Endometrial microvascular endothelial cells (primary cell): Measurements from ENCODE around the gene AHNAK2. TPM values are rescaled to one million over a fixed set of nuclear protein-coding genes. Genes with fewer than 3 reads are reported as not detected.

ENCODE experiments used
- in situ Hi-C: cut with HindIII; loops from 2 replicates; pipeline ENCODE4 v1.10.0; 2017; ENCODE audit warnings: low sequenced_read_pairs, low pct_unique_long_range_greater_than_20kb; ENCODE audit errors: inconsistent ontology term
- total RNA-seq: library from RNA; depleted of rRNA; stranded (reverse); fragments of >200 nt; gene quantifications from one replicate; pipeline ENCODE4 v1.2.3, GENCODE V29; 2015; ENCODE audit errors: inconsistent ontology term

AHNAK2 gene
- total RNA-seq, 1 donor from 2014 or later = 41.5 TPM

GRCh38 chr14:104976198-104977007, 1.8 kb downstream of the AHNAK2 start:
- in situ Hi-C loops = no loop called here

DNA sequence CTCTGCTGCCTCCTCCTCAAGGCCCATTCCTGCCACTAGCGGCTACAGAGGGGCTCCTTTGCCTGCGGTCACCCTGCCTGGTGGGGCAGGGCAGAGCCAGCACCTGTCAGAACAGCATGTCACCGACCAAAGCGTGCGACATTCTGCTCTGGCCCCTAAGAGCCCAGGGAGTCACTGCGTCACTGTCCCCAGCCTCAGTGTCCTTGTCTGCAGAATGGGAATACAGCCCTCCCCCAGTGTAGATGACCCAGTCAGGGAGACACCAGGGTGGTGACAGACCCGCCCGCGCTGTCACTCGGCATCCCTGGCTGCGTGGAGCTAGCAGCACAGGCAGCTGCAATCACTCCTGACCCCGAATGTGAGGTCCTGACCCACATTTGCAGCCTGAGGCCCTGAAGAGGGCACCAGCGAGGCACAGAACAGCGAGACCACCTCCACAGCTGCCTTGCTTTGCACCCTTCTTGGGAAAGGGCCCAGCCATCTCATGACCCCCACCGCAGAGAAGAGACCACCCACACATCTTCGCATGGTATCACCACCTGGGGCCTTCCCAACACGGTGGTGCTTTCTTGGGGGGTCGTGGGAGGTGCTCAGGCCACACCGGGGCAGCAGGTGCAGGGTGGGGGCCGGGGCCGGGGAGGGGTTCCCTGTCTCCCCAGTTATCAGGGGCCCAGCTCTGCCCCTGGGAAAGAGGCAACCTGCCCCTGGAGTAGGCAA, 2.5 kb downstream of the AHNAK2 start:
- in situ Hi-C loops = no loop called here

DNA sequence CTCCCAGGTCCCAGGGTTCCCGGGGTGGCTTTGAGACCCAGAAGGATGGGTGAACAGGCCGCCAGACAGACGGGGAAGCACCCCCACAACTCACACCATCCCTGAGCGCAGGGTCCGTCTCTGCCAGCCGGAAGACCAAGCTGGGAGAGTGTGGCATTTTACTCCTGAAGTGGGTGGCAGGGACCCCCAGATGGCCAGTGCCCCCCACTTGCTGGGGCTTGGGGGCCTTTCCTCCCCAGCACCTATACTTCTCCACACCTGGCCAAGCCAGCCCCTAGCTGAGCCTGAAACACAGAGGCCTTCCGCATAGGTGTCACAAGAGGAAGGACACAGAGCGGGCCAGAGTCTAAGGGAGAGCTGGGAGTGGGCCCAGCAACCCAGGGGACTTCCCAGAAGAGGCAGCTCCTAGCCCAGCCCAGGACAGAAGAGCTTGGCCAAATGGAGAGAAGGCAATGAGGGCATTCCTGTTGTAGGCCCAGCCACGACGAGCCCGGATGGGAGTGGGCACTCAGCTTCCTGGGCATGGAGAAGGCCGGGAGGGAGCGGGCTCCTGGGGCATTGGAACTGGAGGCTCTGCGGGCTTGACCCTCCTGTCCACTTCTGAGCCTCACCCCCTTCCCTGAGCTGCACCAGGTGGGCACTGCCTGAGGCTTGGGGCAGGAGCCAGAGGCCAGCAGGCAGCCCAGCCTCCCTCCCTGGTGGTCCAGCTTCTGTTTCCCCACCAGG, 3.3 kb downstream of the AHNAK2 start:
- in situ Hi-C loops = no loop called here

DNA sequence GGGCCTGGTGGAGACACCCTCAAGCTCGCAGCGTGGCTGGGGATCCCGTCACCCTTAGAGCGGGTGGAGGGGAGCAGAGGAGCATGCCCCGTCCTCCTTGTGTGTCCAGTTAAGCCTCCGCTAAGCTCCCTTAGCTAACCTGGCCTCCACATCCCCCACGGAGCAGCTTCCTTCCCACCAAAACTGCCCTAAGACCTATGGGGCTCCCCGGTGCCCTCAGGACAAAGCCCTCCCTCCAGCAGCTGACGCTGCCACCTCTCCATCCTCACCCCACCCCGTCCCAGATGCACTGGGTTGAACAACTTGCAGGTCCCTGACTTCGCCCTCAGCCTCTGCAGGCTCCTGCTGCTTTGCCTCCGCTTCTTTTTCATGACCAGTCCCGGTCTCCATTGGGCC, 4.0 kb downstream of the AHNAK2 start:
- in situ Hi-C loops = no loop called here

DNA sequence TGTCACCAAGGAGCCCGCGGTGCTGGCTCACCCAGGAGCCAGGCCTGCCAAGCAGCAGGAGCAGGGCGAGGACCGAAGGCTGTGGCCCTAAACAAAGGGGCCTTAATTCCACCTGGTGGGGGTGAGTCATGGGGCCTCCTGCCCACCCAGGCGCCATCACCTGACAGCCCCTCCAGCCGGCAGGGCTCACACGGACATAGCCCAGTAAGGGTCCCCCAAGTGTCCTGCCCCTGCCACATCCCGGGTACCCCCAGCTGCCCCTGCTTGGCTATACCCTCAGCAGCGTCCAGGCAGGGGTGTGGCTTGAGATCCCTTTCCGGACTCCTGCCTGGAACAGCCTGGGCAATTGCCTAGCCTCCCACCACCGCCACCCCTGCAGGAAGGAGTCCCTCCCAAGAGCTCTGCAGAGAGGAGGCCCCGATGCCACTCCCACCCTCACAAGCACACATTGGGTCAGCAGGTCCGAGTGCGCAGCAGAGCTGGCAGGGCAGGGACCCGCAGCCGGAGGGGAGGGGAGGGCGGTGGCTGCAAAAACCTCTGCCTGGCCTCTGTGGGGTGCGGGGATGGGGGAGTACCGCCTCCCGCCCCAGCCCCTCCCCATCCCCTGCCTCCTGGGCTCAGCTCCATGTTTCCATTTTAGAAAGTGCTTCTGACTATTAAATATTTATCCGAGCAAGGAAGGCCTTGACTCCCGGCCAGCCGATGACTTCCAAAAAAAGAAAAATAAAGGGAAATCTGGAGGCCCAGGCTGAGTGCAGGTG, 4.6 kb downstream of the AHNAK2 start:
- in situ Hi-C loops = no loop called here

DNA sequence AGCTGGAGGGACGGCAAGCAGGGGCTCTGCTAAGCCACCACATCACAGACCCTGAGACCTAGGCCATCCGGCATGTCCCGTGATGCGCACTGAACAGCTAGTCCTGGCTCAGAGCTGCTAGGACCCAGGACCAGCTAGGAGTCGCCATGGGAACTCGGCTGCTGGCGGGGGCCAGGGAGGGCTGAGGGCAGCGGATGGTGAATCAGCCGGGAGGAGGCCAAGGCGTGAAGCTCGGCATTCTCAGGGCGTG, 5.1 kb downstream of the AHNAK2 start:
- in situ Hi-C loops = no loop called here

DNA sequence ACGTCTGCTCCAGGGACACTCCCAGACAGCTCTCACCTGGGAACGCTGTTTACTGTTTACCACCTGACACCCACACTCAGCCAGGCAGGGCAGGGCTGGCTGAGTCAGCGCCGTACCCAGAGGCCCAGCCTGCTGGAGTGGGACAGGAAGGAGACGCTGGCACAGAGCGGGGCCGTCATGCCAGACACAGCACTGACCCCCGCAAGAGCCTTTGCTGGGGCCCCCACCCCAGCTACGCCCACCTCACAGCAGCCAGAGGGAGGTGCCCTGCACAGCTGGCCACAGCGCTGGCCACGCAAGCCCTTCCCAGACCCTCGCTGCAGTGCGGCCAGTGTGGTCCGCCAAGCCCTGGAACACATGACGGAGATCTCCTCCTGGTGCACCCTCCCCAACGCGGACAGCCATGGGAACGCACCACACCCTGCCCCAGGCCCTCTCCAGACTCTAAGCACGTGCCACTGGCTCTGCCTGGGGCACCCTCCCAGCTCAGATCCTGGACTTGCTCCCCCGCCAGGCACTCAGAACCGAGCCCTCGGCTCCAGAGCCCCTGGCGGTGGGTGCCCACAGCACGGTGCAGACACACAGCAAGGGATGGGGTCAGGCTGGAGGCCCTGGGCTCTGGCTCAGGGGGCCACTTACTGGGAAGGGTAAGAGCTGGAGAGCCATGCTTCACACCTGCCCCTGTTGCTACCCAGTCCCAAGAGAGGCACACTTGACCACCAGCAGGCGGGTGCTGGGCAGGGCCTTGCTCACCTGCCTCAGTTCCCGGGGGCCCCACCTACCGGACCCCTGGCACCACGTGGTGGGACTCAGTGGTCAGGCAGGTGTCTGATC, 5.7 kb downstream of the AHNAK2 start:
- in situ Hi-C loops = no loop called here

- in situ Hi-C loops = no loop called here
These were observed 6.5 kb downstream of the AHNAK2 start for GRCh38 chr14:104971447-104972240.

DNA sequence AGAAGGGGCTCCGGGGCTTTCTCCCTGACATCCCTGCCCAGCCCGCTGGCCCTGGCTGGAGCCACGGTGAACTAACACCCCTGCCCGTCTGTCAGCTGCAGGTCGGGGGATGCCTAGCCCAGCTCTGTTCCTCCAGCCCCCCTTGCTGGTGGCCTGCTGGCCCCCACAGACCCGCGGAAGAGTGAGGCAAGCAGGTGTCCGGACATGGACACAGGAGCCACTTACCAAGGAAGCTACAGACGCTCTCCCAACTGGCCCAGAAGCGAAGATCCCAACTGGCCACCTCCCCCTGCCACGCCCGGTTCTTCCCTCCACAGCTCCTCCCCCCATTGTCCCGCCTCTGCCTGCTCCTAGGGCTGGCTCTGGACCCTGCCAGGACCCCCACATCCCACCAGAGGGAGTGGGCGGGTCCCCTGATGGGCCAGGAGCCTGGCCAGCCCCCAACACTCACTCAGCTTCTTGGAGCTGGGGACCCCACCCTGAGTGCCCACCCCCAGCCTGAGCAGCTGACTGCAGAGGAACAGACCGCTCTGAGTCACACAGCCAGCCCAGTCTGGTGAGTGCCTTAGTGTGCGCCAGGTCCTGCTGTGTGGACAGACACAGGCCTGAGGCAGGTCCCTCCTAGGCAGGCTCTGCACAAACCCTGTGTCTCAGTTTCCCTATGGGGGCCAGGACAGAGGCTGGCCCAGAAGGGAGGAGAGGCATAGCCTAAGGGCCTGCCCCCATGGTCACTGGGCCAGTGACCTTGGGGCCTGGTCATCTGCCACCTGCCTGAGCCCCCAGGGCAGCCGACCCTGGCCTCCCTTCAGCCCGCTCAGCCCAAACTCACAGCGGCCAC, 7.7 kb downstream of the AHNAK2 start:
- in situ Hi-C loops = no loop called here

- in situ Hi-C loops = no loop called here
These were observed 8.4 kb downstream of the AHNAK2 start for GRCh38 chr14:104969741-104970230.

DNA sequence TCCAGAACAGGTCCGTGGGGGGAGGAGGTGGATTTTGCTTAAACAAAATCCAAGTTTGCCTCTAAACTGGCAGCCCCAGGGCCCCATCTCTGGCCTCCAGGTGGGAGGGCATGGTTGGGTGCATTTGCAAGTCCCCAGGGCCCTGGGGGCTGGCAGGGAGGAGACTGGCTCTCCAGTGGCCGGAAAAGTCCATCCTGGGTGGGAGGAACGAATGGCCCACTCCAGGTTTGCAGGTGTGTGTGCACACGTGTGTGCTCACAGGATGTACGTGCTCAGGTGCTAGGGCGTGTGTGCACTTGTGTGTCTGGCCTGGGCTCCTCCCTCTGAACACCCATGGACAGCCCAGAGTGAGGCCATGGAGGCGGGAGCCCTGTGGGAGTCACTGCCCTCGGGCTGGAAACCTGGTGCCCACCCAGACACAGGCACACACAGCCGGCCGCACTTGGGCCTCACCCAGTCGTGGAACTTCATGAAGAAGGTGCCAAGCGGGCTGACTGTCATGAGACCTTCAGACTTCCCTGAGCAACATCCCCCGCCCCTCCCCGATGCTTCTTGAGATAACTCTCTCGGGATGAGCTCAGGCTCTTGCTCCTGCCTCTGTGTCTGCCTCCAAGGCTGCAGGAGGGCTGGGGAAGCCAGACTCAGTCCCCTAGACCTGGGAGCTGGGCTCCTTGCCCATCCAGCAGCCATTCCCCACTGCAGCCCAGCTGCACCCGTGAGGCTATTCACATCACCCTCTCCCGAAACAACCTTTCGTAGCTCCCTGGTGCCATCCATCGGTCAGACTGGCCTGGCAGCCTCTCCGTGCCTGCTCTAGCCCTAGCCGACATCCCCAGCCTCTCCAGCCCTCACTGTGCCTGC, 9.4 kb downstream of the AHNAK2 start:
- in situ Hi-C loops = no loop called here

DNA sequence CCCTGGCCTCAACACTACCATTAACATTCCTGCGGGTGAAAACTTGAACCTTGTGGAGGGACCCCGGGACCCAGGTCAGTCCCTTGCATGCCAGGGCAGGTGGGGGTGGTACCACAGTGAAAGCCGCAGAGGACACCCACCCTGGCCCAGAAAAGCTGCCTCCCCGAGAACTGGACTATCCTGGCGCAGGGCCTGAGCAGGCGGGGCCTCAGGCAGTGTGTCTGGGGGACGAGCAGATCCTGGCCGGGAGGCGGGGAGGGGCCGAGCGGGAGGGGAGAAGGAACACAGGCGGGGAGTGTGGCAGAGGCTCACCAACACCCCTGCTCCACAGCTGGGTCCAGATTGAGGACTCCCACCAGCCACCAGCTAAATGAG, 10.0 kb downstream of the AHNAK2 start:
- in situ Hi-C loops = no loop called here

GRCh38 chr14:104967386-104968152, 10.6 kb downstream of the AHNAK2 start:
- in situ Hi-C loops = no loop called here

- in situ Hi-C loops = no loop called here
These were observed 11.2 kb downstream of the AHNAK2 start for GRCh38 chr14:104966981-104967385.

DNA sequence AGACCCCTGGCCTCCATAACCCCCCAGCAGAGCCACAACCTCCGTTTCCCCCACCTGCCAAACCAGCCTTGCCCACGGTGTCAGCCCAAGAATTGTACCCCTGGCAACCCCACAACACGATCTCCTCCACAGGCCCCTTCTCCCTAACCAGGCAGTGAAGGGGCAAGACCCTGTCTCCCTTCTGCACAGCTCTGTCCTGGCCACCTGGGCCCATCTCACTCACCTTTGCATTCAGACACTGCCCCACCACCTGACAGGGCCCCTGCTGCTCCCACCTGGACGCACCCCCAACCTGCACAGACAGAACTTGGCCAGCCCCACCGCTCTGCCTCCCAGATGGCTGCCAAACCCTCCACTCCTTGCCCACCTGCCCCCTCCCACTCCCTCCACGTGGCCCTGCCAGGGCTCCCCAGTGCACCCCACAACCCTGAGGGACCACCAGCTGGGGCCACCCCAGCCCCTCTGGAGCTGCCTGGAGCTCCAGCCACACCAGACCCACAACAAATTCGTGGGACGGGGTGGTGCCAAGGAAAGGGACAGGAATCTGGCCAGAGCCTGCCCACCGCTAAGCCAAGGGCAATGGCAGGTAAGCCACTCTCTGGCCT, 11.8 kb downstream of the AHNAK2 start:
- in situ Hi-C loops = no loop called here
